RWPE2 (cell line): ENCODE results near the gene STARD13.
A peak's percentile ranks its signal among the peaks of the same experiment; 100 is the strongest.

Experiments
- ATAC-seq: fragments of 200-7000 bp; cut with Tn5 transposase; 3 replicates; pipeline ENCODE4 v1.9.1; 2021; ENCODE audit warnings: low read depth
- DNase-seq: peaks from one replicate; pipeline ENCODE4 v3.0.0-alpha.2; 2020; ENCODE audit warnings: low spot score
- H3K27ac ChIP-seq: fragments of 450-650 bp; 2 replicates; pipeline ENCODE4 v1.5.1; 2017; ENCODE audit warnings: mild to moderate bottlenecking; ENCODE audit not compliant: poor library complexity, severe bottlenecking
- H3K27me3 ChIP-seq: fragments of 250-450 bp; sonication (Bioruptor Pico); 2 replicates; pipeline ENCODE4 v1.5.1; 2021; ENCODE audit warnings: mild to moderate bottlenecking, moderate library complexity; ENCODE audit not compliant: insufficient read depth, poor library complexity, severe bottlenecking
- H3K36me3 ChIP-seq: fragments of 250-450 bp; sonication (Bioruptor Pico); 2 replicates; pipeline ENCODE4 v1.5.1; 2020; ENCODE audit warnings: low read depth, mild to moderate bottlenecking, moderate library complexity
- H3K4me1 ChIP-seq: fragments of 250-450 bp; sonication (Bioruptor Pico); 2 replicates; pipeline ENCODE4 v1.5.1; 2021; ENCODE audit warnings: mild to moderate bottlenecking, moderate library complexity; ENCODE audit not compliant: insufficient read depth, poor library complexity, severe bottlenecking
- H3K4me3 ChIP-seq: fragments of 250-450 bp; sonication (Bioruptor Pico); 2 replicates; pipeline ENCODE4 v1.5.1; 2021; ENCODE audit warnings: mild to moderate bottlenecking, moderate library complexity; ENCODE audit not compliant: severe bottlenecking
- H3K9me3 ChIP-seq: fragments of 250-450 bp; sonication (Bioruptor Pico); 2 replicates; pipeline ENCODE4 v1.5.1; 2021; ENCODE audit warnings: mild to moderate bottlenecking, moderate library complexity; ENCODE audit not compliant: severe bottlenecking
- TF ChIP-seq, protein P1 (sequence below): fragments of 450-650 bp; IDR thresholded peaks from one replicate; pipeline ENCODE4 v1.5.1; 2017; ENCODE audit warnings: mild to moderate bottlenecking, moderate library complexity; ENCODE audit not compliant: poor library complexity, severe bottlenecking

The STARD13 gene

DNA sequence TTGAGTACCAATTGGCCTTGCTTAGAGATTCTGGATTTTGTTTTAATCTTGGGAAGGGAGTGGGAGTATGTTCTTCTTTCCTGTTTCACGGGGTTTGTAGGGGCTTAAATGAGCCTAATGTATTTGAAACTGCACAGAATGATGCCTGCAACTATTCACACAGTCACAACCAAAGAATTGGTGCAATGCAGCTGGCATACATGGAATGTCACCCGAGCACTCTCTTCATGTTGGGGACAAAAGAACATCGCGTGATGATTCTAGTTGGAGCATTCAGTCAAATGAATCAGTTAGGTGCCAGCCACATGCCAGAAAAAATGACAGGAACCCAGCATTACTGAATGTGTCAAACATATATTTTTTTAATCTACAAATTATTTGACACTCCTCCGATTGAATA, 22.1 kb downstream of the STARD13 start:
- no peak overlapping the region for H3K4me3 ChIP-seq
- TF ChIP-seq, protein P1, sequence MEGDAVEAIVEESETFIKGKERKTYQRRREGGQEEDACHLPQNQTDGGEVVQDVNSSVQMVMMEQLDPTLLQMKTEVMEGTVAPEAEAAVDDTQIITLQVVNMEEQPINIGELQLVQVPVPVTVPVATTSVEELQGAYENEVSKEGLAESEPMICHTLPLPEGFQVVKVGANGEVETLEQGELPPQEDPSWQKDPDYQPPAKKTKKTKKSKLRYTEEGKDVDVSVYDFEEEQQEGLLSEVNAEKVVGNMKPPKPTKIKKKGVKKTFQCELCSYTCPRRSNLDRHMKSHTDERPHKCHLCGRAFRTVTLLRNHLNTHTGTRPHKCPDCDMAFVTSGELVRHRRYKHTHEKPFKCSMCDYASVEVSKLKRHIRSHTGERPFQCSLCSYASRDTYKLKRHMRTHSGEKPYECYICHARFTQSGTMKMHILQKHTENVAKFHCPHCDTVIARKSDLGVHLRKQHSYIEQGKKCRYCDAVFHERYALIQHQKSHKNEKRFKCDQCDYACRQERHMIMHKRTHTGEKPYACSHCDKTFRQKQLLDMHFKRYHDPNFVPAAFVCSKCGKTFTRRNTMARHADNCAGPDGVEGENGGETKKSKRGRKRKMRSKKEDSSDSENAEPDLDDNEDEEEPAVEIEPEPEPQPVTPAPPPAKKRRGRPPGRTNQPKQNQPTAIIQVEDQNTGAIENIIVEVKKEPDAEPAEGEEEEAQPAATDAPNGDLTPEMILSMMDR: no peak
- no peak for ATAC-seq
- DNase-seq: no peak
- H3K27me3 ChIP-seq: no peaks in the 10 kb centered on the region
- peaks cover 54% of the 10 kb centered on the region for H3K4me1 ChIP-seq
- H3K9me3 ChIP-seq: no peaks in the 10 kb centered on the region
- peak overlapping the region; percentile 78 for H3K27ac ChIP-seq
- peaks cover 16% of the 10 kb centered on the region; the same call in 1 of the 2 replicates for H3K36me3 ChIP-seq

DNA sequence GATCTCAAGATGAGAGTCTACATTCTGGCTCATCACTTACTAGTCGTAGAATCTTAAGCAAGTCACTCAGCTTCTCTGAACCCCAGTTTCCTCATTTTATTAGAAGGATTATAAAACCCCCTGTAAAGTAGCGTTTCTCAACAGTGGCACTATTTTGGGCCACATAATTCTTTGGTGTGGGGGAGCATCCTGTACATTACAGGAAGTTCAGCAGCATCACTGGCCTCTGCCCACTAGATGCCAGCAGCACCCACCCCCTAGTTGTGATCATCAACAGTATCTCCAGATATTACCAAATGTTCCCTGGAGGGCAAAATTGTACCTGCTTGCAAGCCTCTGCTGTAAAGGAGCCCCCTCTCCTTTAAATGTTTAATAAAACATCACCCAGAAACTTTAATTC, 22.6 kb downstream of the STARD13 start:
- ATAC-seq (peak; percentile 30; the same call in 1 of the 3 replicates), DNase-seq (no peak)

DNA sequence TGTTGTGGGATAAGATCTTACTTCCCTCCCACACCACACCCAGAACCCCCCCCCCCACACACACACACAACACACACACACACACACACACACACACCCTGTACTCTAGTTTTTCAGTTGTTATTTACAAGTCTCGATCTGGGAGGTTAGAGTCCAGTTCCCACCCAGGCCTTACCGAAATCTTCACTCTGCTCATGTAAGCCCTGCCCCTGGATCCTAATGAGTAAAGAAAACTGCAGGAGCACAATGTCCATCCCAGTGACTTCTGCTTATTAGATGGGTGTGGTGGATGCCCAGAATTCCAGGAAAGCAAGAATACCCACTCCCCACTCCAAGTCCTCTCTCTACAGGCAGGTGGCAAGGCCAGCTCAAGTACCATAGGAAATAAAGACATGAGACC, 23.0 kb downstream of the STARD13 start:
- DNase-seq (no peak), ATAC-seq (no peak)
- TF ChIP-seq, protein P1: no peak
- peak overlapping the region; percentile 78 for H3K27ac ChIP-seq
- H3K9me3 ChIP-seq: no peaks in the 10 kb centered on the region
- peaks cover 54% of the 10 kb centered on the region for H3K4me1 ChIP-seq
- peaks cover 11% of the 10 kb centered on the region; the same call in 1 of the 2 replicates for H3K36me3 ChIP-seq
- H3K4me3 ChIP-seq: no peak overlapping the region
- H3K27me3 ChIP-seq: no peaks in the 10 kb centered on the region

More for the DNA sequence above, 22.6 kb downstream of the STARD13 start:
- TF ChIP-seq, protein P1: peak; percentile 45
- no peak overlapping the region for H3K4me3 ChIP-seq
- peak overlapping the region; percentile 78 for H3K27ac ChIP-seq
- H3K36me3 ChIP-seq: peaks cover 11% of the 10 kb centered on the region; the same call in 1 of the 2 replicates
- no peaks in the 10 kb centered on the region for H3K9me3 ChIP-seq
- H3K27me3 ChIP-seq: no peaks in the 10 kb centered on the region
- H3K4me1 ChIP-seq: peaks cover 54% of the 10 kb centered on the region

DNA sequence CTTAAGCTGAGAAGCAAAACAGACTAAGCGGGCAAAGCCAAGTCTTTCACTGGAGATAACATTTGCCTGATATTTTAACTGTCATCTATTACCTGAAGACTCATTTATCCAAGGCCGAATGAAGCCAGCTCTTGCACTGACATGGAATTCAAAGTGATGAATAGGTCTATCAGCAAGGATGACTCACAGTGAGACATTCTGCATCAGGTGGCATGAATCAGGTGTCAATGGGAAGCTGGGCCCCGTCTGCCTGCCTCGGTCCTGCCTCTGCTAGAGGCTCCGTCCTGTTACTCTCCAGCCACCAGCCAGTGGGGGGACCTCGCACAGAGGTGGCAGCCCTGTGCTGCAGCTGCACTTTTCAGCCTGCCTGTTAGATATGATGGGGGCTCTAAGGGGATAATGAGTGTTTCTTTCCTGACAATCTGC, 23.5 kb downstream of the STARD13 start:
- peak overlapping the region; percentile 78 for H3K27ac ChIP-seq
- DNase-seq (peak; percentile 75), ATAC-seq (peak; percentile 97)
- no peaks in the 10 kb centered on the region for H3K9me3 ChIP-seq
- no peaks in the 10 kb centered on the region for H3K27me3 ChIP-seq
- TF ChIP-seq, protein P1: no peak
- no peak overlapping the region for H3K4me3 ChIP-seq
- H3K4me1 ChIP-seq: peaks cover 54% of the 10 kb centered on the region
- H3K36me3 ChIP-seq: peaks cover 11% of the 10 kb centered on the region

DNA sequence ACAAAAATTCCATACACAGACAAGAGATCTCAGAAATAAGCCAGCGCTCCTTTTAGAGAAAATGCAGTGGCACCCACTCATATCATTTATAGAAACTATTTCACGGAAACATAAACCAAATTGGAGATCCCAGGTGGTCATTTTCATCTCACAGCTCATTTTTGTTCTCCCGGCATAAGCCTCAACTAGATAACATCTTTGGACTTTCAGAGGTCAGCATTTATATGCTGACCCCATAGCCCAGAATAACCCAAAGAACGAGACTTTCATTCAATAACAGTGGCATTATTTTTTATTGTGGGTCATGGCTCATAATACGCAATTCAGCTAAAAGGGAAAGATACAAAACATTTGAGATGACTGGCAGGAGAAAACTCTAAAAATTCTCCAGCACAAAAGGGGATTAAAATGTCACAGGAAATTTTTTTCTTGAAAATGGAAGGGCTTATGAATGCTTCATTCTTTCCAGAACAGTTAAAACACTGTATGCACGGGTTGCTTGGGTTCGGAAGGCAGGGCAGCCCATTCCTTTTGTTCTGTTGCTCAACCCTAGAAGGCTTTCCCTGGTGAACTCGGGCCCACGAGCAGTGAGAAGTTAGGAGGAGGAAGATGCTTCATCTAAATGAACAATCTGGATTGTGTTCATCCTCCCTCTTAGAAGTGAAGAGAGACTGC, 24.0 kb downstream of the STARD13 start:
- TF ChIP-seq, protein P1: no peak
- no peaks in the 10 kb centered on the region for H3K9me3 ChIP-seq
- H3K4me3 ChIP-seq: no peak overlapping the region
- ATAC-seq (peak; percentile 10; the same call in 1 of the 3 replicates), DNase-seq (no peak)
- H3K27ac ChIP-seq: peak overlapping the region; percentile 78
- peaks cover 11% of the 10 kb centered on the region for H3K36me3 ChIP-seq
- H3K27me3 ChIP-seq: no peaks in the 10 kb centered on the region
- peaks cover 54% of the 10 kb centered on the region for H3K4me1 ChIP-seq
